GM19438 (cell line): Measurements from ENCODE around the gene KRTAP5-7.

Experiments
- ATAC-seq: cut with Tn5 transposase; IDR thresholded peaks from one replicate; pipeline ENCODE4 v1.9.1; 2021; ENCODE audit warnings: low read depth; ENCODE audit not compliant: unreplicated experiment

KRTAP5-7 gene

GRCh38 chr11:71495286-71496230, 31.5 kb upstream of the KRTAP5-7 start:
- no peak for ATAC-seq

GRCh38 chr11:71496421-71496820, 30.6 kb upstream of the KRTAP5-7 start:
- no peak for ATAC-seq

- ATAC-seq: no peak
Measured at GRCh38 chr11:71498091-71498490, 29.0 kb upstream of the KRTAP5-7 start.

GRCh38 chr11:71499125-71499524, 27.9 kb upstream of the KRTAP5-7 start:
- no peak for ATAC-seq

GRCh38 chr11:71499546-71499945, 27.5 kb upstream of the KRTAP5-7 start:
- ATAC-seq: no peak

GRCh38 chr11:71500601-71501021, 26.5 kb upstream of the KRTAP5-7 start:
- ATAC-seq: no peak

GRCh38 chr11:71501071-71501985, 25.7 kb upstream of the KRTAP5-7 start:
- no peak for ATAC-seq

- ATAC-seq: no peak
Measured at GRCh38 chr11:71502026-71502425, 25.0 kb upstream of the KRTAP5-7 start.

GRCh38 chr11:71502871-71503435, 24.1 kb upstream of the KRTAP5-7 start:
- no peak for ATAC-seq

GRCh38 chr11:71504531-71504930, 22.5 kb upstream of the KRTAP5-7 start:
- ATAC-seq: no peak

GRCh38 chr11:71505001-71505400, 22.1 kb upstream of the KRTAP5-7 start:
- no peak for ATAC-seq

GRCh38 chr11:71505781-71506180, 21.3 kb upstream of the KRTAP5-7 start:
- ATAC-seq: no peak

GRCh38 chr11:71507102-71507501, 20.0 kb upstream of the KRTAP5-7 start:
- ATAC-seq: no peak

- ATAC-seq: no peak
Measured at GRCh38 chr11:71518506-71519471, 8.3 kb upstream of the KRTAP5-7 start.

- no peak for ATAC-seq
Measured at GRCh38 chr11:71519546-71519945, 7.5 kb upstream of the KRTAP5-7 start.

GRCh38 chr11:71525188-71525937, 1.7 kb upstream of the KRTAP5-7 start:
- ATAC-seq: no peak

- ATAC-seq: no peak
Measured at GRCh38 chr11:71525938-71526495, 1.1 kb upstream of the KRTAP5-7 start.

- ATAC-seq: no peak
Measured at GRCh38 chr11:71527576-71528210, 626 bp downstream of the KRTAP5-7 start.
